Neural progenitor cell (in vitro differentiated cells): ENCODE results near the gene ACOXL.

ENCODE experiments used
- EZH2 ChIP-seq: fragments of 200-600 bp; sonication (generic); IDR thresholded peaks from 2 replicates; pipeline ENCODE4 v1.6.1; 2017; ENCODE audit warnings: antibody characterized with exemption, mild to moderate bottlenecking, moderate library complexity
- EZH2phosphoT487 ChIP-seq: fragments of 200-600 bp; sonication (generic); IDR thresholded peaks from 2 replicates; pipeline ENCODE4 v1.6.1; 2017; ENCODE audit warnings: antibody characterized with exemption
- TF ChIP-seq, protein P1 (sequence below): fragments of 200-600 bp; sonication (generic); IDR thresholded peaks from 2 replicates; pipeline ENCODE4 v1.5.1; 2017; ENCODE audit warnings: antibody characterized with exemption, mild to moderate bottlenecking

DNA sequence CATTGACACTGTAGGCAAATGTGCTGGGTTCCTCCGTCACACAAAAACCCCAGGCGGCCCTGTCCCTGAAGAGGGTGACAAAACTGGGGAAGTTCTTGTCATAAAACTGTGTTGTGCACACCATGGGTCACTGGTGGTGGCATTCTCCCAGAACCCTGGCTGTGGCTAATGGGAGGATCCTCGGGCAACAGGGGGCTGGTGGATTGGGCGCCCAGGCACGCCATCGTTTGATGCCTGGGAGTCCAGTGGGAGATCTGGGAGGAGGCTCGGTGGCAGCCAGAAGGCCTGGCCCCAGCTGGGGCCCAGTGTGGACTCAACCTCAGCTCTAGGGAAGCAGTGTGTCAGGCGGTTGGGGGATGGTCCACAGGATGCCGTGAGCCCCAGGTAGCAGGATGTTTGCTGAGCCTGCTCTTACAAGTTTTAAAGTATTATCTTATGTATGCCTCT lies 140.7 kb downstream of the ACOXL start:
- TF ChIP-seq, protein P1, sequence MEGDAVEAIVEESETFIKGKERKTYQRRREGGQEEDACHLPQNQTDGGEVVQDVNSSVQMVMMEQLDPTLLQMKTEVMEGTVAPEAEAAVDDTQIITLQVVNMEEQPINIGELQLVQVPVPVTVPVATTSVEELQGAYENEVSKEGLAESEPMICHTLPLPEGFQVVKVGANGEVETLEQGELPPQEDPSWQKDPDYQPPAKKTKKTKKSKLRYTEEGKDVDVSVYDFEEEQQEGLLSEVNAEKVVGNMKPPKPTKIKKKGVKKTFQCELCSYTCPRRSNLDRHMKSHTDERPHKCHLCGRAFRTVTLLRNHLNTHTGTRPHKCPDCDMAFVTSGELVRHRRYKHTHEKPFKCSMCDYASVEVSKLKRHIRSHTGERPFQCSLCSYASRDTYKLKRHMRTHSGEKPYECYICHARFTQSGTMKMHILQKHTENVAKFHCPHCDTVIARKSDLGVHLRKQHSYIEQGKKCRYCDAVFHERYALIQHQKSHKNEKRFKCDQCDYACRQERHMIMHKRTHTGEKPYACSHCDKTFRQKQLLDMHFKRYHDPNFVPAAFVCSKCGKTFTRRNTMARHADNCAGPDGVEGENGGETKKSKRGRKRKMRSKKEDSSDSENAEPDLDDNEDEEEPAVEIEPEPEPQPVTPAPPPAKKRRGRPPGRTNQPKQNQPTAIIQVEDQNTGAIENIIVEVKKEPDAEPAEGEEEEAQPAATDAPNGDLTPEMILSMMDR: no peak
- TF ChIP-seq EZH2phosphoT487 (no peak), EZH2 (no peak)
